HG02885 (cell line): Measurements from ENCODE around the gene SMARCAL1.
A peak's percentile ranks its signal among the peaks of the same experiment; 100 is the strongest.
"Not testable (repeated sequence)": the region's sequence is repeated elsewhere in the genome, so short reads cannot be mapped to it uniquely, and the experiment has no call there.

ENCODE experiments used
- ATAC-seq: cut with Tn5 transposase; IDR thresholded peaks from one replicate; pipeline ENCODE4 v1.9.1; 2021; ENCODE audit warnings: mild to moderate bottlenecking; ENCODE audit not compliant: unreplicated experiment, poor library complexity

Gene SMARCAL1

DNA sequence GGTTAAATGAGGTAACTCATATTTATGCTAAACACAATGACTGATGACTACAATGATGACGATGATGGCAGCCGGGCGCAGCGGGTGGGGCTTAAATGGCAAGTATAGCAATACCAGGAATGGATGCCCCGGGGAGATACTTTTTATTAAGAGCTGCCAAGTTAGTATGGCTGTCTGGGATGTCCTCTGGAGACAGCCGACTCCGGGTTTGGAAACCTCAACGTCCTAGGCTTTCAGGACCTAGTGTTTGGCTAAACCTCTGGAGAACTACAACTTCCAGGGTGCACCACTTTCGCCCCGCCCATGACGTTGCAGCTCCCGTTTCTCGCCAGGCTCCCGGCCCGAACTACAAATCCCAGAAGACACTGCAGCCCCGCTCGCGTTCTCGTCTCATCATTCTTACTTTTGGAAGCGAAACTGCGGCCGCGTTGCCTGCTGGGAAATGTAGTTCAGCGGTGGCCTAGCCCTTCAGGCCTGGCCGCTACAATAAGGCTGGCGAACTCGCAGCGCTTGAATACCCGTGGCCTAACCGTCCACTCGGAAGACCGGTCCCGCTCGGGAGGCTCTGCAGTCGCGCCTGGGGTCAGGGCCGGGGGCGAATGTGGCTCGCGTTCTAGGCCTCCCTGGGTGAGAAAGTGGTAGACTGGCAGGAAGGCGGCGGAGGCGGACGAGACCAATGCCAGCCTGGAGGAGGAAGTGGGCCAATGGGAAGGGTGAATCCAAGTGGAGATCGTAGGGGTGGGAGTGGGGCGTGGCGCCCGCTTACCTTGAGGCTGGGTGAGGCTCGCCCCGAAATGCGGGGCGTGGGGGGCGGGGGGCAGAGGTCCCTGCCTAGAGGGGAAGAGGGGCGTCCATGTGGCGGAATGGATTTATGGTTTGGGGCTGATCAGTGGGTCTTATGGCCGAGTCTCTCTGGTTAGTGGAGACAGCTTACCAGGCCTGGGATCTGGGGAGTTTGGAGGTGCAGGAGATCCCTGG lies at the start of gene SMARCAL1:
Gene SMARCAL1 (plus strand): TSS at position 463 of the 978 bp plus-strand sequence. CDS start 2,221 bp downstream, outside the sequence.
- peak; percentile 92 for ATAC-seq

DNA sequence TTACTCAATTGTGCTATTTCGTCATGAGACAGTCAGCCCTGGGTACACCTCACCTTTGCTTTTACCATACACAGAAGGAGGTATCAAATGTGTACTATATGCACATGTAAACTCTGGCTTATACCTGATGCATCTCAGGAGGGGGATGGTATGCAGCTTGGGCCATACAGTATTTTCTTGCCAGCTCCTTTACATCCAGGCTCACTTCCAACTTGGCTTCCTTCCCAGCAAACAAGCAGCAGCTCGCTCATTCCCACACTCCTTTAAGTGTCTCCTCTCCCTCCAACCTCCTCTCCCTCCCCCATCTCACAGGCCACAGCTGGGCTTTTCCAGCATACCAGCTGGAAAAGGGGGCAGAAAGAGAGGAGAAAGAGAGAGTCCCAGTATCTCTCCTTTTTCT lies 49.6 kb upstream of the SMARCAL1 start:
- no peak for ATAC-seq

DNA sequence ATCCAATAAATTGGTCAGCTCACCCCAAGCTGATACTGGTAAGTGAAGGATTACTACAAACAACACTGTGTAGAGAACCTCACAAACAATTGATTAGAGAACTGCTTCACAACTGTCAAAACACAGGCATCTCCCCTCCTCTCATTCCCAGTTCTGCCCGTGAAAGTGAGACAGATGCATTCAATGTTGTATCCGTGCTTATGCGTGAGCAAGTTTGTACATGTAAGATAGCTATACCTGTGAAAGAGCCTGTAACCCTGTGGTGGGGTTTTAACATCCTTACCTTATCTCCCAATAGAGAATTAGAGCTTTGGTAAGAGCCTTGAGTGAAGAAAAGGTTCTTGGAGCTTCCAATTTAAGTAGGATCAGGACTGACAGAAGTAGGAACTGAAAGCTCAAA lies 49.1 kb upstream of the SMARCAL1 start:
- no peak for ATAC-seq

DNA sequence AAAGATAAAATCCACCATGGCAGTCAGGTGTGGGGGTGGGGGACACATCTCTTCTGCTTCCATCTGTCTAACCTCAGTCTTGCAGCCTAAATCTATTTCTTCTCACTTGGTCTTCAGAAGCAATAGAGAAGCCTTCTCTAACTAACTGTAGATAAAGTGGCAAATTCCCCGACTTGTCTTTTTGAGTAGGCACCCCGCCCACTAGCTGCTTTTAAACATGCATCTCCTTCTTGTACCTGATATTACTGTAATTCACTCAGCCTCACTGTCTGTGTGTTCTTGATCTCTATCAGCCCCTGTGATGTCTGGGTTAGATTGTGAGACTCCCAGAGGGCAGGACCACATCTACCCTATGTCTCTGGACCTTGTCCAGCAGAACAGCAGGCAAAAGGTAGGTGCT lies 46.8 kb upstream of the SMARCAL1 start:
- no peak for ATAC-seq

DNA sequence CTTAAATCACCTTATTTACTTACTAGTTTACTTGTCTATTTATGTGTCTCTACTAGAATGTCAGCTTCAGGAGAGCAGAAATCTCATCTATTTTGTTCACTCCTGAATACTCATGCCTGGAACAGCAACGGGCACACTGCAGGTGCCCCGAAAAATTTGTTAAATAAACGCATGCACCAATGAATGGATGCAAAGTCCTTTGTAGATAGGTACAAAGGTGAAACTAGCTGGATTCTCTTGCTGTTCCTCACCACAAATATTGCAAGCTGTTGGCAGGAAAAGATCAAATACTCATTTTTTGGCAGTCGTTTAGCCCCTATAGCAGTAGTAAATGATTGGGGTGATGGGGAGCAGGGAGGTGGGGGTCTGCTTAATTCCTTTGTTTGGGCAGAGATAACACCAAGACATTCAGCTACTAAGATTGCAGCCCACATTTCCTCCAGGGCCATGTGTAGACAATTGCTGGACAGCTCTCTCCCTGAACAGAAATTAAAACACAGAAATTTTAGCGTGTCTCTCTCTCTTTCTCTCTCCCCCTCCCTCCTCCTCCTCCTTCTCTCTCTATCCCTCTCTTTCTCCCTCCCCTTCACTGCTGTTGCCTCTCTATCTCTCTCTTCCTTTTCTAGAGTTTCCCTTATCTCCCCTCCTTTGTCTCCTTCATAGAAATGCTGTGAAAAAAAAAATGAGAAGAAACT lies 45.4 kb upstream of the SMARCAL1 start:
- no peak for ATAC-seq

DNA sequence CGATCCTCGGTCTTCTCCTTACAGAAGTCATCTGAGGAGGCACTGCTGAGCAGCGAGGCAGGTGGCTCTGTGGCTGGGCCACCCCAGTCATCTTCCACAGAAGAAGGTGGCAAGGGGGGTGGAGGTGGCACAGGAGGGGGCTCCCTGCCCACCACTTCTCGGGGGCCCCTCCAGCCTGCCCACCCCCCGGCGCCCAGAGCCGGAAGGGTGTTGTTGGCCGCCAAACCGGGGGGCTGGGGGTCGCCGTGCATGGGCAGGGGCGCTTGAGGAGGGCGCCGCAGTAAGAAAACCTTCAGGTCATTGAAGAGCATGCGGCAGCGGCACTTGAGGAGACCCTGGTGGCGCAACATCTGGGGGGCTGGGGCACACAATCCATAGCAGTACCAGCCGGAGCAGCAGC lies 42.5 kb upstream of the SMARCAL1 start:
- ATAC-seq, result no peak

DNA sequence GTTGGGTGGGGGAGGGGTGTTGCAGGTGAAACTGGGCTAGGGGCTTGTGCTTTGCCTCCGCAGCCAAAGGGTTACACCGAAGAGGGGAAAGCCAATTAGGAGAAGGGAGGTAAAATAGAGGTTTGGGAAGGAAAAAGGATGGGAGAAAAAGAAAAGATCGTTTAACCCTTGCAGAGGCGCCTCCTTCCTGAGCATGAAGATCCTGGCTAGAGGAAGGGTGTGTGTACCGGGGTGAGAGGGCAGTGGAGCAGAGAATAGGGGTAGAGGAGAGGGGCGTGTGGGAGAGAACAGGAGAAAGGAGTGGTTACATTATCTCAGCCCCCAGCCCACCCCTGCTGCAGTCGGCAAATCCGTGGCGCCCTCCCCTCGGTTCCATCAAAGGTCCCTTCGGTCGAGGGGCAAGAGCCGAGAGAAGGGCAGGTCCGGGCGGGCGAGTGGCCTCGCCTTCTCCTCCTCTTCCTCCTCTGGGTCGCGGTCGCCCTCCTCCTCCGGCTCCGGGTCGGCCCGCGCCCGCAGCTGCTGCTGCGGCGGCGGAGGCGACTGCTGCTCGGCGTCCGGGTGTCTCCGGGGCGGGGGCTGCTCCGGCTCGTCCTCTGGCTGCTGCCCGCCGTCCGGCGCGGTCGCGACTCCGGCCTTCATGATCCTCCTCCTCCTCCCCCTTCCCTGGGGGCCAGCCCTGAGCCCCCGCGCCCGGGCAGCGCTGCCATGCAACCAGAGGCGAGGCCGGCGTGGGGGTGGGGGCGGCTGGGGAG lies 41.1 kb upstream of the SMARCAL1 start:
- no peak for ATAC-seq

DNA sequence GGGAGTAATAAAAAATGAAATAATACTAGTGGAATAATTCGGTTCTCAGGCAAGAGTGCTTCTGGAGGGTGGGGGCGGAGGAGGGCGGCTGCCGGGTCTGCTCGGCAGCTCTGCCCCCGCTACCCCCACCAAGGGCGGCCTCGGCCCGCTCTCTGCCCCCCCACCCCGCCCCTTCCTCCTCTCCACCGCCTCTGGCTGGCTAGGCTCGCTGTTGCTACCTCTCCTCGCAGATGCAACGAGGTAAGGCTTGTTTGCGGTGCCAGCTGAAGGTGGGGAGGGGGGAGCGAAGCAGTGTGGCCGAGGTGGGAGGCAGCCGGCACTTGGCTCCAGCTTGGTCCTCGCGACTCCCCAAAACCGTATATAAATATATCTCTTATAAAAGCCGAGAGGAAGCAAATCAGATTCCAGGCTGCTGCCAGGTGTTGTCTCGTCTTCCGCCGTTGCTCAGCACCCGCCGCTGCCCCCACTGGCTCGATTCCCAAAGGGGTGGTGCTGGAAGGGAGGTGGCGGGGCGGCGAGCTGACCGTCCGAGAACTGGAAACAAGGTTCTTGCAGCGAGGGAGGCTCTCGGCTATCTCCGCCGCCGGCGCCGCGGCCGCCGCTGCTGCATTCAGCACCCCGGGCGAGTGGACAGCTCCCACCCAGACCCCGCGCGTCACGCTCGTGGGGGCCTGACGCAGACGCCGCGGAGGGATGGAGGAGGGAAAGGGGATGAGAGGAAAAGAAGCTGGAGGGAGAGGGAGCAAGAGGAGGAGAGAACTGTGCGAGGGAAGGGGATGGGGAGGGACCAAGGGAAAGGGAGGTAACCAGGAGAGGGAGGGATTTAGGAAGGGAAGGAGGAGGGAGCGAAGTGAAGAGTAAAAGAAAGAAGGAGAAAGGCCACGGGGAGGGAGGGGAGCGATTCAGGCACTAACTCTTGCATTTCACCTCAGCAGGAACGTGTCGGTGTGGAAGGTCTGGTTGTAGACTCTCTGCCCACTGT lies 40.3 kb upstream of the SMARCAL1 start, which contains the start of gene MARCHF4:
Gene MARCHF4 (minus strand): TSS at position 763 of the 982 bp plus-strand sequence. CDS start 2,223 bp downstream, outside the sequence.
- ATAC-seq, result no peak

DNA sequence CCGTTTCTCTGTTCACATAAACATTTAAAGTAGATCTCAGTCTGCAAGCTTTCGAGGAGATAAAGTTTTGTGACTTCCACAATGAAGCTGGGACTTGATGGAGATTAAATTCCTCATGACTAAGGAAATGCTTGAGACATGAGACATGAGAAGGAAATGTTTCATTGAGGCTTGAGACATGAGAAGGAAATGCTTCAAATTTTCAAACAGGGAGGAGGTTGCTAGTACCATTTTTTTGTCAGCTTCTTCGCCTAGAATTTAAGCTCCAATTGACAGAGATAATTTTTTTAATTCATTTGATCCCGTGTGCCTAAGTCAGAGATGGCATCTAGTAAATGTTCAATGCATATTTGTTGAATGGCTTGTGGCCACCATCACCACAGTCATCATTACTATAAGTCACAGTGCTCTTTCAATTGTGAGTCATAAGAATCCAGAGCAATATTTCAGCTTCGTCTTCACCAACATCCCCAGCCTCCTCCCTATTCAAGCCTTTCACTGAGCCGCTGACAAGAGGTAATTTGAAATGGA lies 39.5 kb upstream of the SMARCAL1 start:
- no peak for ATAC-seq

DNA sequence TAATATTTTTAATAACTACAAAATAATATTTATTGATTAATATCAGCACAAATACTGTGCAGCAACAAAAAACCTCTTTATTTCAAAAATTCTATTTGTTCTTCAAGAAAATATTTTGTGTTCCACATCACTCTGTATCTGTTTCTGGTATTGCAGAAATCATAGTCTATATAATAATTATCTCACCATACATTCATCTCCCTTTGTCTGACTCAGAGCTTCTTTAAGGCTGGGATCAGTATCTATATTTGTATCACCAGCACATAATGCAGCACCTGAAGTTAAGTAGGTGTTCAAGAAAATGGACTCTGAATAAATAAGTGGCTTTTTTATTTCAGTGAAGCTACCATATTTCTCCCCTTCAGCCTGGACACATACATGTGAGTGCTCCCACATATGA lies 38.4 kb upstream of the SMARCAL1 start:
- no peak for ATAC-seq

DNA sequence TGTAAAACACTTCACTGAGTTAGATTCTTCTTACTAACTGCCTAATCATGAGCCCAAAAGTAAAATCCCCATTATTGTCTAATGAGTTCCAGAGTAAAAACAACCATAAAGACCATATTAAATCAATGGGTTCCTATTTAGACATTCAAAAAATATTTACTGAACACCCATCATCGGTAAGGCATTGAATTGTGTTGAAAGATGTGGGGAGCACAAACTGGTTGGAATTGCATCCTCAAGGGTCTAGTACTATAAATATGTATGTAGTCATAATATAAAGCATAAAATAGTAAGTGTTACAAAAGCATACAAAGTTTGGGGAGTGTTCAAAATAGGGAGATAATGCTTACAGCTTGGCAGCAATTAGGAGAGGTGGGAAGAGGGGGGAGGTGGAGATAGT lies 37.0 kb upstream of the SMARCAL1 start:
- no peak for ATAC-seq

DNA sequence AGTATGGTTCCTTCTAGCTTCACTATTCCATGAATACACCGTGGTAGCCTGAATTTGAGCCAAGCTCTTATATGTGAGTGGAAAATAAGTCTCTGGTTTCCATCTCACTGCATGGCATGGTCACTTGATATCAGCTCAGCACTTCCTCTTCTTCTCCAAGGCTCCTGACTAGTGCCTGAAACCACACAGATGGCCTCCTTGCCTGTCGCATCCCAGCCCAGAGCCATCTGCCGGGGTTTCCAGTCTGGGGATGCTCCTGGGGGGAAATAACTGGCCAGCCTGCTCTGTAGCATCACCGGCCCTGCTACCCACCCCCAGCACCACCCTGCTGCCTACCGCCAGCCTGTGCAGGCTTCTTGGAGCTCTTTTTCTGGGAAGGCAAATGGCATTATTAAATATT lies 32.3 kb upstream of the SMARCAL1 start:
- no peak for ATAC-seq

DNA sequence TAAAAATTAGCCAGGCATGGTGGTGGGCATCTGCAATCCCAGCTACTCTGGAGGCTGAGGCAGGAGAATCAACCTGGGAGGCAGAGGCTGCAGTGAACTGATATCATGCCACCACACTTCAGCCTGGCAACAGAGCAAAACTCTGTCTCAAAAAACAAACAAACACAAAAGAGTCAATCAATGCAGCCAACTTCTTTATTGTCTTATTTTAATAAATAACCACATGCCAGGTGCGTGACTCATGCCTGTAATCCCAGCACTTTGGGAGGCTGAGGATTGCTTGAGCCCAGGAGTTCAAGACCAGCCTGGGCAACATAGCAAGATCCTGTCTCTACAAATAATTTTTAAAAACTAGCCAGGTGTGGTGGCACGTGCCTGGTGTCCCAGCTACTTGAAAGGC lies 27.9 kb upstream of the SMARCAL1 start:
- ATAC-seq, result not testable (repeated sequence)

DNA sequence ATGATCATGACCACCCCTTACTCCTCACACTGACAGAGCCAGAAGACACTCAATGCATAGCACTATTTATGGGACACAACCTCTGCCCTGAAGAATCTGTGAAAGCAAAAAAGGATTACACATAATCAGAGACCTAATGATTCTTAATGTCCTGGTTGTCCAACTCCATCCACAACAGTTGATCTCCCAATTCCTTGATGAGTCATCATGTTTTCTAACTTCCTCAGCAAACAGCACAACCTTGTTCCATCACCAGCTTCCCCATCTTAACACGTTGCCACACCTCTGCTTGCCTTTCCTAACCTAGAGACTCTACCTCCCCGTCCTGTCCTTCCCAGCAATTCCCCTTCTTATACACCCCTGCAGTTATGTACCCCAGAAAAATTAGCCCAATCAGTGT lies 26.8 kb upstream of the SMARCAL1 start:
- ATAC-seq, result no peak

DNA sequence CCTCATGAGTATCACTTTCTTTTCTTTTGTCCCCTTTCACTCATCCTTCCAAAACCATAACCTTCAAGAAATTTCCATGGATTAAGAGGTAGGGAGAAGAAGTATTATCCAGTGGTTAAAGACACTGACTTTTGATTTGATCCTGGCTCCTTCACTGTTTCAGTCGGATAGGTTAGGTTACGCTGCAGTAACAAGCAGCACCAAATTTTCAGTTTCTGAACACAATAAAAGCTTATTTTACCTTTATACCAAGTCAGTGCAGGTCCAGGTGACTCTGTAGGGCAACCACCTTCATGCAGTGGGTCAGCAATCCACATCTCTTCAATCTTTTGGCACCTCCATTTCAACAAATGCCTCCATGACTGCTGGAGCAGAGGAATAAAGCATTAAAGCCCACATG lies 25.0 kb upstream of the SMARCAL1 start:
- no peak for ATAC-seq

DNA sequence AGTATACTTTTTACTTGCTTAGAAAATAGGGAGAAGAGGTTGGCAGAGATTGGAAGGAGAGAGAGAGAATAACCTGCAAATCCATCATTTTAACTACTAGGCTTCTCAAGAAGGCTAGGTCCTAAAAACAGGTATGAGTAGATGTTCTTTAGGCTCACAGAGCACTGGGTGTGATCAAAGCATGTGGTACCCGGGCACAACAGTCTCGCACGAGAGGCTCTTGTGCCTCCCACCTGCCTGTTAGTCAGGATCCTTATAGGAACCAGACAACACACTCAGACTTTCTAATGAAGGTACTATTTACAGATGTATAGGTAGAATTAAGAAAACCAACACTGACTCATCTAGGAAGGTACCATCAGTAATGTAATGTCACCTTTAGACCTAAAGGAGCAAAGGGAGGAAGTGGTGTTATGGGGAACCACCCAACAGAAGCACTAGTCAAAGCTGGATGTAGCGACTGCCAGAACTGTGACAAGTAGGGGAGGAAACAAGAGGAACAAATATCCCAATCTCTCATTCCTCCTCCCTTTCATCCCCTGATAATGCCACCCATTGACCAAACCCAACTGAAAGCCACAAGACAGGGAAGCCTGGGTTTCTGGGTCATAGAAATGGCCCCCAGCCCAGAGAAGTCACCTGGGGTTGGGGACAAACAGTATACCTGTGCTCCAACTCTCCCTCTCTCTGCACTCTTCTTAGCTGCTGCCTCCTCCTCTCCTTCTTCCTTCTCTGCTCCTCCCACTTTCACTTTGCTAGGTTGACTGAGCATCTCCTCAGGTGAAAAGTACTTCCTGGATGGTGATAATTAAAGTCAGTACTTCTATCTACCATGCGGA lies 24.0 kb upstream of the SMARCAL1 start:
- ATAC-seq, result no peak

DNA sequence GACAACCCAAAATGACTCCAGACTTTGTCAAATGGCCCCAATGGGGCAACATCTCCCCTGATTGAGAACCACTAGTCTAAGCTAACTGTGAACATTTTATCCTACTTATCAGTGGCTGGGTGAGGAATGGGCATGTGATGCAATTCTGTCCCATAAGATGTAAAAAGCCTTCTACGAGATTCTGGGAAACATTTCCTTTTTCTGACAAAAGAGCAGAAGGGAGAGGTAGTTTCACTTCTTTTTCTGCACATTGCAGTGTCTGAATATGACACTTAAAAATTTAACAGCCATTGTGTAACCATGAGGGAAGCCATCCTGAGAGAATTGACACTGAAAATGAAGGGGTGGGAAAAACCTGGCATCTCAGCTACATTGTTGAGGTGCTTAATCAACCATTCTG lies 22.7 kb upstream of the SMARCAL1 start:
- ATAC-seq, result no peak

DNA sequence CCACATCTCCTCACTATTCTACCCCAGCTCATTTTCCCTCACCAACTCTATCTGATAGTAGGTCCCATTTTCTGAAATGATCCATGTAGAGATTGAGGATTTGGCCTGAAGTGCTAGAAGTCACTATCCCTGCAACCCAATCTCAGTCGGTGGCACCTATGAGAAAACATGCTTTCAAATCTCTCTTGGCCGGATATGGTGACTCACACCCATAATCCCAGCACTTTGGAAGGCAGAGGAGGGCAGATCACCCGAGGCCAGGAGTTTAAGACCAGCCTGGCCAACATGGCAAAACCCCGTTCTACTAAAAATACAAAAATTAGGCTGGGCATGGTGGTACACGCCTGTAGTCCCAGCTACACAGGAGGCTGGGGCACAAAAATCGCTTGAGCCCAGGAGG lies 20.9 kb upstream of the SMARCAL1 start:
- ATAC-seq, result no peak
